Measurements from ENCODE around the gene LRRC28.

DNA sequence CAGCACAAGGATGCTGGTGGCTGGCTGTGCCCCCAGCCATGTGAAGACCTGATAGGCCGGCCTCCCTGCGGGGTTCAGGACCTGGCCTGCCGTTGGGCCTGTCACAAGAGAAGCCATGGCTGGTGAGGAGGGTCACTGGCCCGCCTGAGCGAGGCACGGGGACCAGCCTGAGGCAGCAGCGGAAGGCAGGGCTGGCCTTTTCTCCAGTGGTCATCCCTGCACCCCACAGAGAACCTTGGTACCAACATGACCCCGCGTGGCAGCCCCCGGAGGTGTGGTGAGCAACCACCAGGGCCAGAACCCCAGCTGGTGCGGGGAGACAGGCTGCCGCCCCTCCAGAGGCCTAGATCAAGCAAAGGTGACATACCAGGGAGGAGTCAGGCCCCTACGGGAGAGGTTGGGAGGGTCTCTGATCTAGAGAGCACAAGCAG, 180.4 kb downstream of the LRRC28 start:
- TF ChIP-seq GATA2 (IDR thresholded peaks at IDR 0.05; ENCODE audit: low read depth, low read length) (no peak), GATA3 (IDR thresholded peaks at IDR 0.05; ENCODE audit: low read depth, low read length) (no peak)

Measured in SH-SY5Y (cell line).